H9 (cell line): Measurements from ENCODE around the gene RNF20. TPM values are rescaled to one million over a fixed set of nuclear protein-coding genes. Genes with fewer than 3 reads are reported as not detected.

ENCODE experiments used
- DNase-seq: peaks from one replicate; pipeline ENCODE4 v3.0.0-alpha.2; 2017
- H2AFZ ChIP-seq: one replicate; pipeline ENCODE4 v1.6.1; 2013; ENCODE audit warnings: mild to moderate bottlenecking, low read length, control low read depth, moderate library complexity
- H2AK5ac ChIP-seq: 2 replicates; pipeline ENCODE4 v1.6.1; 2013; ENCODE audit warnings: low read length, control low read depth, mixed read lengths; ENCODE audit not compliant: insufficient read length
- H2BK120ac ChIP-seq: one replicate; pipeline ENCODE4 v1.6.1; 2013; ENCODE audit warnings: low read depth, mild to moderate bottlenecking, low read length, control low read depth, inconsistent platforms; ENCODE audit not compliant: poor library complexity, severe bottlenecking
- H2BK12ac ChIP-seq: 2 replicates; pipeline ENCODE4 v1.6.1; 2013; ENCODE audit warnings: low read length, control low read depth, mixed read lengths, low read depth; ENCODE audit not compliant: insufficient read length
- H2BK15ac ChIP-seq: 2 replicates; pipeline ENCODE4 v1.6.1; 2013; ENCODE audit warnings: low read depth, low read length, control low read depth
- H2BK20ac ChIP-seq: one replicate; pipeline ENCODE4 v1.6.1; 2013; ENCODE audit warnings: low read depth, mild to moderate bottlenecking, low read length, control low read depth, inconsistent platforms; ENCODE audit not compliant: poor library complexity, severe bottlenecking
- H2BK5ac ChIP-seq: 2 replicates; pipeline ENCODE4 v1.6.1; 2013; ENCODE audit warnings: low read length, control low read depth, mixed read lengths; ENCODE audit not compliant: insufficient read length
- H3K14ac ChIP-seq: 2 replicates; pipeline ENCODE4 v1.6.1; 2013; ENCODE audit warnings: low read length, control low read depth; ENCODE audit not compliant: insufficient read depth
- H3K18ac ChIP-seq: 2 replicates; pipeline ENCODE4 v1.6.1; 2013; ENCODE audit warnings: low read depth, mild to moderate bottlenecking, mixed read lengths, low read length, control low read depth; ENCODE audit not compliant: insufficient read length
- H3K23ac ChIP-seq: 2 replicates; pipeline ENCODE4 v1.6.1; 2013; ENCODE audit warnings: low read length, control low read depth, mixed read lengths, low read depth; ENCODE audit not compliant: insufficient read length
- H3K23me2 ChIP-seq: 2 replicates; pipeline ENCODE4 v1.6.1; 2013; ENCODE audit warnings: low read depth, mild to moderate bottlenecking, mixed read lengths, low read length, control low read depth; ENCODE audit not compliant: insufficient read length, poor library complexity, severe bottlenecking
- H3K27ac ChIP-seq: 2 replicates; pipeline ENCODE4 v1.5.1; 2013; ENCODE audit warnings: low read length, control low read depth, mixed read lengths, low read depth; ENCODE audit not compliant: insufficient read length
- H3K27me3 ChIP-seq: 2 replicates; pipeline ENCODE4 v1.6.1; 2013; ENCODE audit warnings: low read length, control low read depth, inconsistent platforms; ENCODE audit not compliant: insufficient read depth
- H3K4ac ChIP-seq: 2 replicates; pipeline ENCODE4 v1.6.1; 2013; ENCODE audit warnings: low read depth, mild to moderate bottlenecking, control low read depth, inconsistent platforms, low read length, moderate library complexity
- H3K4me1 ChIP-seq: 2 replicates; pipeline ENCODE4 v1.6.1; 2013; ENCODE audit warnings: low read length, control low read depth, inconsistent platforms; ENCODE audit not compliant: insufficient read depth
- H3K4me2 ChIP-seq: 2 replicates; pipeline ENCODE4 v1.6.1; 2013; ENCODE audit warnings: low read length, control low read depth, mixed read lengths; ENCODE audit not compliant: insufficient read length, insufficient read depth
- H3K56ac ChIP-seq: 2 replicates; pipeline ENCODE4 v1.6.1; 2013; ENCODE audit warnings: low read depth, mild to moderate bottlenecking, mixed read lengths, low read length, control low read depth; ENCODE audit not compliant: insufficient read length
- H3K79me1 ChIP-seq: 2 replicates; pipeline ENCODE4 v1.6.1; 2013; ENCODE audit warnings: low read depth, mild to moderate bottlenecking, moderate library complexity, low read length, control low read depth, inconsistent platforms; ENCODE audit not compliant: insufficient read depth, poor library complexity, severe bottlenecking
- H3K79me2 ChIP-seq: 2 replicates; pipeline ENCODE4 v1.6.1; 2013; ENCODE audit warnings: low read length, control low read depth, inconsistent platforms; ENCODE audit not compliant: insufficient read depth
- H3K9ac ChIP-seq: 2 replicates; pipeline ENCODE4 v1.6.1; 2013; ENCODE audit warnings: low read length, control low read depth, mixed read lengths; ENCODE audit not compliant: insufficient read length; ENCODE audit errors: extremely low read depth
- H3K9me3 ChIP-seq: one replicate; pipeline ENCODE4 v1.6.1; 2013; ENCODE audit warnings: low read depth, low read length, inconsistent platforms; ENCODE audit not compliant: control insufficient read depth
- H3T11ph ChIP-seq: one replicate; pipeline ENCODE4 v1.6.1; 2013; ENCODE audit warnings: mild to moderate bottlenecking, low read length, control low read depth, inconsistent platforms
- H4K20me1 ChIP-seq: one replicate; pipeline ENCODE4 v1.6.1; 2013; ENCODE audit not compliant: control insufficient read depth, insufficient read length, insufficient read depth
- H4K5ac ChIP-seq: 2 replicates; pipeline ENCODE4 v1.6.1; 2013; ENCODE audit warnings: low read depth, mild to moderate bottlenecking, mixed read lengths, low read length, control low read depth; ENCODE audit not compliant: insufficient read length
- H4K8ac ChIP-seq: replicated peaks from 2 replicates; pipeline ENCODE4 v1.6.1; 2013; ENCODE audit warnings: low read length, control low read depth, mixed read lengths, low read depth; ENCODE audit not compliant: insufficient read length
- H4K91ac ChIP-seq: 2 replicates; pipeline ENCODE4 v1.6.1; 2013; ENCODE audit warnings: low read depth, mild to moderate bottlenecking, moderate library complexity, mixed read lengths, low read length, control low read depth; ENCODE audit not compliant: insufficient read length
- H3K27ac Mint-ChIP-seq, 3 experiments: 2 replicates in 2 of 3; 3 replicates in 1 of 3; pipeline ENCODE4 v1.8.0; 2020 to 2021; ENCODE audit warnings: mixed read lengths in 3 of 3, mild to moderate bottlenecking in 1 of 3, moderate library complexity in 1 of 3
- H3K27me3 Mint-ChIP-seq: 2 replicates; pipeline ENCODE4 v1.8.0; 2021; ENCODE audit warnings: low read depth, mild to moderate bottlenecking, moderate library complexity, mixed read lengths
- H3K36me3 Mint-ChIP-seq, 3 experiments: 2 replicates in 2 of 3; 3 replicates in 1 of 3; pipeline ENCODE4 v1.8.0; 2020 to 2021; ENCODE audit warnings: low read depth in 3 of 3, mixed read lengths in 3 of 3; ENCODE audit not compliant: insufficient read depth in 1 of 3
- H3K4me1 Mint-ChIP-seq, 2 experiments: 2 replicates each; pipeline ENCODE4 v1.8.0; 2020; ENCODE audit warnings: mixed read lengths in 2 of 2
- H3K4me3 Mint-ChIP-seq, 2 experiments: 2 replicates in 1 of 2; 3 replicates in 1 of 2; pipeline ENCODE4 v1.8.0; 2020 to 2021; ENCODE audit warnings: mild to moderate bottlenecking in 2 of 2, mixed read lengths in 2 of 2, moderate library complexity in 1 of 2
- H3K9me3 Mint-ChIP-seq, 2 experiments: 2 replicates in 1 of 2; 3 replicates in 1 of 2; pipeline ENCODE4 v1.8.0; 2020; ENCODE audit warnings: mild to moderate bottlenecking in 2 of 2, mixed read lengths in 2 of 2, moderate library complexity in 1 of 2
- CTCF ChIP-seq: fragments of 200-600 bp; sonication (generic); conservative IDR thresholded peaks from 3 replicates; pipeline ENCODE4 v1.8.0; 2021; ENCODE audit warnings: antibody characterized with exemption, mild to moderate bottlenecking
- WGBS: extraction: QIAGEN DNeasy Blood & Tissue Kit; methylation state at CpG from one replicate; pipeline ENCODE4 v1.1.7; 2013; ENCODE audit warnings: missing lambda C conversion rate, low lambda C conversion rate, mixed read lengths; ENCODE audit not compliant: insufficient read length; ENCODE audit errors: extremely low coverage; 5-methylcytosine and 5-hydroxymethylcytosine counted together
- total RNA-seq: library from RNA; stranded (reverse); gene quantifications from 2 replicates; pipeline ENCODE4 v1.2.1, GENCODE V29; 2021

RNF20 gene
- total RNA-seq, 1 experiment from 2014 or later: 48.5 TPM

DNA sequence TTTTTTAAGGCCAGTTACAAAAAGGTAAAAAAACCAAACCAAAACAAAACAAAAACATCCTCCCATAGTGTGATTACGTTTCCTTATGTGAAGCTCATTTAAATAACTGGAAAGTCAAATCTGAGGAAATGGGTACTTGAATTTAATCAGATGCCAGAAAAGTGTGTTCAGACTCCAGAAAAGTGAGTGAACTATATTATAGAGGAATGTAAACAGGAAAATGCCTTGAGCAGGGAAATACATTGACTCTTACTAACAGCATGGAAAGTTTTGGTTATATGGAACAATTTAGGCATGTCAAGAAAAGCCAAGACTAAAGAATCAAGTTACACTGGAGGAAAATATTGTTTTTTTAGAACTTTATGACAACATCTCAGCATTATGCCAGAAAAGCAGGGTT is 37.8 kb upstream of the RNF20 start:
- no peak overlapping the region for H4K5ac ChIP-seq
- no peak overlapping the region for H2AFZ ChIP-seq
- no peaks in the 10 kb centered on the region for H3K4me1 ChIP-seq
- no peak overlapping the region for H3K23ac ChIP-seq
- no peaks in the 10 kb centered on the region for H4K20me1 ChIP-seq
- peaks cover 1% of the 10 kb centered on the region for H3K27me3 Mint-ChIP-seq
- no peak overlapping the region for H3K56ac ChIP-seq
- H3K4me3 Mint-ChIP-seq: no peak overlapping the region
- no peak overlapping the region for H3K4me2 ChIP-seq
- no peaks in the 10 kb centered on the region for H3K27me3 ChIP-seq
- H3K27ac Mint-ChIP-seq: peak overlapping the region in 2 of 3 experiments; percentile 1 to 86; a peak in 3 of 7 replicates
- no peaks in the 10 kb centered on the region for H3K9me3 ChIP-seq
- no peak overlapping the region for H2AK5ac ChIP-seq
- no peaks in the 10 kb centered on the region for H3K23me2 ChIP-seq
- 0 out of 4 replicates have a peak, but pooled peaks cover 0 to 3% of the 10 kb centered on the region in 2 experiments for H3K4me1 Mint-ChIP-seq
- H3K79me1 ChIP-seq: no peaks in the 10 kb centered on the region
- H2BK12ac ChIP-seq: no peak overlapping the region
- no peak overlapping the region for H2BK5ac ChIP-seq
- no peak overlapping the region for H3K14ac ChIP-seq
- H3K36me3 Mint-ChIP-seq: no peaks in the 10 kb centered on the region; a peak in 1 of 7 replicates
- no peak overlapping the region for H3K9ac ChIP-seq
- no peaks in the 10 kb centered on the region for H3K79me2 ChIP-seq
- H3K9me3 Mint-ChIP-seq: no peaks in the 10 kb centered on the region
- H3K4ac ChIP-seq: no peak overlapping the region
- H2BK20ac ChIP-seq: no peak overlapping the region
- TF ChIP-seq CTCF: no peak
- H4K91ac ChIP-seq: no peak overlapping the region
- H3K18ac ChIP-seq: no peak overlapping the region
- no peak overlapping the region for H3T11ph ChIP-seq
- WGBS: no CpG with 5 or more reads among the region's 1 CpG
- H3K27ac ChIP-seq: no peak overlapping the region
- no peak overlapping the region for H2BK15ac ChIP-seq
- no peak for DNase-seq
- H4K8ac ChIP-seq: no peak overlapping the region
- no peak overlapping the region for H2BK120ac ChIP-seq
